H9 (cell line): ENCODE data around the gene ARRB1. TPM values are rescaled to one million over a fixed set of nuclear protein-coding genes. Genes with fewer than 3 reads are reported as not detected.

ENCODE experiments used
- DNase-seq: peaks from one replicate; pipeline ENCODE4 v3.0.0-alpha.2; 2017
- H2AFZ ChIP-seq: one replicate; pipeline ENCODE4 v1.6.1; 2013; ENCODE audit warnings: mild to moderate bottlenecking, low read length, control low read depth, moderate library complexity
- H2AK5ac ChIP-seq: 2 replicates; pipeline ENCODE4 v1.6.1; 2013; ENCODE audit warnings: low read length, control low read depth, mixed read lengths; ENCODE audit not compliant: insufficient read length
- H2BK120ac ChIP-seq: one replicate; pipeline ENCODE4 v1.6.1; 2013; ENCODE audit warnings: low read depth, mild to moderate bottlenecking, low read length, control low read depth, inconsistent platforms; ENCODE audit not compliant: poor library complexity, severe bottlenecking
- H2BK12ac ChIP-seq: 2 replicates; pipeline ENCODE4 v1.6.1; 2013; ENCODE audit warnings: low read length, control low read depth, mixed read lengths, low read depth; ENCODE audit not compliant: insufficient read length
- H2BK15ac ChIP-seq: 2 replicates; pipeline ENCODE4 v1.6.1; 2013; ENCODE audit warnings: low read depth, low read length, control low read depth
- H2BK20ac ChIP-seq: one replicate; pipeline ENCODE4 v1.6.1; 2013; ENCODE audit warnings: low read depth, mild to moderate bottlenecking, low read length, control low read depth, inconsistent platforms; ENCODE audit not compliant: poor library complexity, severe bottlenecking
- H2BK5ac ChIP-seq: 2 replicates; pipeline ENCODE4 v1.6.1; 2013; ENCODE audit warnings: low read length, control low read depth, mixed read lengths; ENCODE audit not compliant: insufficient read length
- H3K14ac ChIP-seq: 2 replicates; pipeline ENCODE4 v1.6.1; 2013; ENCODE audit warnings: low read length, control low read depth; ENCODE audit not compliant: insufficient read depth
- H3K18ac ChIP-seq: 2 replicates; pipeline ENCODE4 v1.6.1; 2013; ENCODE audit warnings: low read depth, mild to moderate bottlenecking, mixed read lengths, low read length, control low read depth; ENCODE audit not compliant: insufficient read length
- H3K23ac ChIP-seq: 2 replicates; pipeline ENCODE4 v1.6.1; 2013; ENCODE audit warnings: low read length, control low read depth, mixed read lengths, low read depth; ENCODE audit not compliant: insufficient read length
- H3K23me2 ChIP-seq: 2 replicates; pipeline ENCODE4 v1.6.1; 2013; ENCODE audit warnings: low read depth, mild to moderate bottlenecking, mixed read lengths, low read length, control low read depth; ENCODE audit not compliant: insufficient read length, poor library complexity, severe bottlenecking
- H3K27ac ChIP-seq: 2 replicates; pipeline ENCODE4 v1.5.1; 2013; ENCODE audit warnings: low read length, control low read depth, mixed read lengths, low read depth; ENCODE audit not compliant: insufficient read length
- H3K27me3 ChIP-seq: 2 replicates; pipeline ENCODE4 v1.6.1; 2013; ENCODE audit warnings: low read length, control low read depth, inconsistent platforms; ENCODE audit not compliant: insufficient read depth
- H3K4ac ChIP-seq: 2 replicates; pipeline ENCODE4 v1.6.1; 2013; ENCODE audit warnings: low read depth, mild to moderate bottlenecking, control low read depth, inconsistent platforms, low read length, moderate library complexity
- H3K4me1 ChIP-seq: 2 replicates; pipeline ENCODE4 v1.6.1; 2013; ENCODE audit warnings: low read length, control low read depth, inconsistent platforms; ENCODE audit not compliant: insufficient read depth
- H3K4me2 ChIP-seq: 2 replicates; pipeline ENCODE4 v1.6.1; 2013; ENCODE audit warnings: low read length, control low read depth, mixed read lengths; ENCODE audit not compliant: insufficient read length, insufficient read depth
- H3K56ac ChIP-seq: 2 replicates; pipeline ENCODE4 v1.6.1; 2013; ENCODE audit warnings: low read depth, mild to moderate bottlenecking, mixed read lengths, low read length, control low read depth; ENCODE audit not compliant: insufficient read length
- H3K79me1 ChIP-seq: 2 replicates; pipeline ENCODE4 v1.6.1; 2013; ENCODE audit warnings: low read depth, mild to moderate bottlenecking, moderate library complexity, low read length, control low read depth, inconsistent platforms; ENCODE audit not compliant: insufficient read depth, poor library complexity, severe bottlenecking
- H3K79me2 ChIP-seq: 2 replicates; pipeline ENCODE4 v1.6.1; 2013; ENCODE audit warnings: low read length, control low read depth, inconsistent platforms; ENCODE audit not compliant: insufficient read depth
- H3K9ac ChIP-seq: 2 replicates; pipeline ENCODE4 v1.6.1; 2013; ENCODE audit warnings: low read length, control low read depth, mixed read lengths; ENCODE audit not compliant: insufficient read length; ENCODE audit errors: extremely low read depth
- H3K9me3 ChIP-seq: one replicate; pipeline ENCODE4 v1.6.1; 2013; ENCODE audit warnings: low read depth, low read length, inconsistent platforms; ENCODE audit not compliant: control insufficient read depth
- H3T11ph ChIP-seq: one replicate; pipeline ENCODE4 v1.6.1; 2013; ENCODE audit warnings: mild to moderate bottlenecking, low read length, control low read depth, inconsistent platforms
- H4K20me1 ChIP-seq: one replicate; pipeline ENCODE4 v1.6.1; 2013; ENCODE audit not compliant: control insufficient read depth, insufficient read length, insufficient read depth
- H4K5ac ChIP-seq: 2 replicates; pipeline ENCODE4 v1.6.1; 2013; ENCODE audit warnings: low read depth, mild to moderate bottlenecking, mixed read lengths, low read length, control low read depth; ENCODE audit not compliant: insufficient read length
- H4K8ac ChIP-seq: replicated peaks from 2 replicates; pipeline ENCODE4 v1.6.1; 2013; ENCODE audit warnings: low read length, control low read depth, mixed read lengths, low read depth; ENCODE audit not compliant: insufficient read length
- H4K91ac ChIP-seq: 2 replicates; pipeline ENCODE4 v1.6.1; 2013; ENCODE audit warnings: low read depth, mild to moderate bottlenecking, moderate library complexity, mixed read lengths, low read length, control low read depth; ENCODE audit not compliant: insufficient read length
- H3K27ac Mint-ChIP-seq, 3 experiments: 2 replicates in 2 of 3; 3 replicates in 1 of 3; pipeline ENCODE4 v1.8.0; 2020 to 2021; ENCODE audit warnings: mixed read lengths in 3 of 3, mild to moderate bottlenecking in 1 of 3, moderate library complexity in 1 of 3
- H3K27me3 Mint-ChIP-seq: 2 replicates; pipeline ENCODE4 v1.8.0; 2021; ENCODE audit warnings: low read depth, mild to moderate bottlenecking, moderate library complexity, mixed read lengths
- H3K36me3 Mint-ChIP-seq, 3 experiments: 2 replicates in 2 of 3; 3 replicates in 1 of 3; pipeline ENCODE4 v1.8.0; 2020 to 2021; ENCODE audit warnings: low read depth in 3 of 3, mixed read lengths in 3 of 3; ENCODE audit not compliant: insufficient read depth in 1 of 3
- H3K4me1 Mint-ChIP-seq, 2 experiments: 2 replicates each; pipeline ENCODE4 v1.8.0; 2020; ENCODE audit warnings: mixed read lengths in 2 of 2
- H3K4me3 Mint-ChIP-seq, 2 experiments: 2 replicates in 1 of 2; 3 replicates in 1 of 2; pipeline ENCODE4 v1.8.0; 2020 to 2021; ENCODE audit warnings: mild to moderate bottlenecking in 2 of 2, mixed read lengths in 2 of 2, moderate library complexity in 1 of 2
- H3K9me3 Mint-ChIP-seq, 2 experiments: 2 replicates in 1 of 2; 3 replicates in 1 of 2; pipeline ENCODE4 v1.8.0; 2020; ENCODE audit warnings: mild to moderate bottlenecking in 2 of 2, mixed read lengths in 2 of 2, moderate library complexity in 1 of 2
- WGBS: extraction: QIAGEN DNeasy Blood & Tissue Kit; methylation state at CpG from one replicate; pipeline ENCODE4 v1.1.7; 2013; ENCODE audit warnings: missing lambda C conversion rate, low lambda C conversion rate, mixed read lengths; ENCODE audit not compliant: insufficient read length; ENCODE audit errors: extremely low coverage; 5-methylcytosine and 5-hydroxymethylcytosine counted together
- total RNA-seq: library from RNA; stranded (reverse); gene quantifications from 2 replicates; pipeline ENCODE4 v1.2.1, GENCODE V29; 2021
- TF ChIP-seq, protein P1 (sequence below): fragments of 200-600 bp; sonication (generic); conservative IDR thresholded peaks from 3 replicates; pipeline ENCODE4 v1.8.0; 2021; ENCODE audit warnings: antibody characterized with exemption, mild to moderate bottlenecking

Gene ARRB1
- total RNA-seq, 1 experiment from 2014 or later: 20.6 TPM

DNA sequence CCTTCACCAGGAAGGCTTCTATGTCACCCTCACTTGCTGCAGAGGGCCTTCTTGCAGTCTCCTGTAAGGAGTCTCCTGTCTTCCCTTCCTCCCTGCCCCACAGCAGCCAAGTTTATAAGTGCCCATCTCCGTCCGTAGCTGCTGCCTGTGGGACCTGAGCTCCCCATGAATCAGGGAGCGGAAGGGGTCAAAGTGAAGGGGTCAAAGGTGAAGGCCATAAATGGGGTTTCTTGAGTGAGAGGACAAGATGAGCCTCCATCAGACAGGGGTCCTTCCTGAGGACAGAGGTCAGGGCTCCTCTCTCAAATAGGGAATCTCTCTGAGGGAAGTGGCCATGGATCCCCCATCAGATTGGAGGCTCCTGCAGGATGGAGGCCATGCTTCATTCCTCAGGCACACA, 44.4 kb downstream of the ARRB1 start:
- Histone ChIP-seq H3K23ac (no peak overlapping the region), H3K27me3 (no peaks in the 10 kb centered on the region), H2BK20ac (no peak overlapping the region), H2AK5ac (no peak overlapping the region), H2BK5ac (no peak overlapping the region), H2BK12ac (no peak overlapping the region), H3K9me3 (no peaks in the 10 kb centered on the region), H3K79me1 (no peaks in the 10 kb centered on the region), H3K79me2 (no peaks in the 10 kb centered on the region), H2BK120ac (no peak overlapping the region), H3K23me2 (no peaks in the 10 kb centered on the region), H3K27ac (no peak overlapping the region), H3K18ac (no peak overlapping the region), H4K5ac (no peak overlapping the region), H3K4me2 (no peak overlapping the region), H4K20me1 (no peaks in the 10 kb centered on the region), H4K8ac (no peak overlapping the region), H2BK15ac (no peak overlapping the region), H3K56ac (no peak overlapping the region), H3T11ph (no peak overlapping the region), H2AFZ (no peak overlapping the region), H3K9ac (no peak overlapping the region), H3K14ac (no peak overlapping the region), H3K4ac (no peak overlapping the region), H3K4me1 (no peaks in the 10 kb centered on the region; the same call in 1 of the 2 replicates), H4K91ac (no peak overlapping the region)
- H3K4me1 Mint-ChIP-seq: peaks cover 11 to 19% of the 10 kb centered on the region in 2 experiments
- WGBS: no CpG with 5 or more reads among the region's 3 CpGs
- H3K36me3 Mint-ChIP-seq: no peaks in the 10 kb centered on the region
- TF ChIP-seq, protein P1, sequence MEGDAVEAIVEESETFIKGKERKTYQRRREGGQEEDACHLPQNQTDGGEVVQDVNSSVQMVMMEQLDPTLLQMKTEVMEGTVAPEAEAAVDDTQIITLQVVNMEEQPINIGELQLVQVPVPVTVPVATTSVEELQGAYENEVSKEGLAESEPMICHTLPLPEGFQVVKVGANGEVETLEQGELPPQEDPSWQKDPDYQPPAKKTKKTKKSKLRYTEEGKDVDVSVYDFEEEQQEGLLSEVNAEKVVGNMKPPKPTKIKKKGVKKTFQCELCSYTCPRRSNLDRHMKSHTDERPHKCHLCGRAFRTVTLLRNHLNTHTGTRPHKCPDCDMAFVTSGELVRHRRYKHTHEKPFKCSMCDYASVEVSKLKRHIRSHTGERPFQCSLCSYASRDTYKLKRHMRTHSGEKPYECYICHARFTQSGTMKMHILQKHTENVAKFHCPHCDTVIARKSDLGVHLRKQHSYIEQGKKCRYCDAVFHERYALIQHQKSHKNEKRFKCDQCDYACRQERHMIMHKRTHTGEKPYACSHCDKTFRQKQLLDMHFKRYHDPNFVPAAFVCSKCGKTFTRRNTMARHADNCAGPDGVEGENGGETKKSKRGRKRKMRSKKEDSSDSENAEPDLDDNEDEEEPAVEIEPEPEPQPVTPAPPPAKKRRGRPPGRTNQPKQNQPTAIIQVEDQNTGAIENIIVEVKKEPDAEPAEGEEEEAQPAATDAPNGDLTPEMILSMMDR: no peak
- no peak for DNase-seq
- no peak overlapping the region for H3K4me3 Mint-ChIP-seq
- H3K27ac Mint-ChIP-seq: peak overlapping the region in 1 of 3 experiments; percentile 86; a peak in 1 of 7 replicates
- no peaks in the 10 kb centered on the region for H3K27me3 Mint-ChIP-seq
- H3K9me3 Mint-ChIP-seq: no peaks in the 10 kb centered on the region; a peak in 1 of 5 replicates
